ENCODE results near the gene NEGR1. TPM values are rescaled to one million over a fixed set of nuclear protein-coding genes. Genes with fewer than 3 reads are reported as not detected.

Gene NEGR1
- total RNA-seq, 1 donor from 2014 or later: 9.7 TPM

DNA sequence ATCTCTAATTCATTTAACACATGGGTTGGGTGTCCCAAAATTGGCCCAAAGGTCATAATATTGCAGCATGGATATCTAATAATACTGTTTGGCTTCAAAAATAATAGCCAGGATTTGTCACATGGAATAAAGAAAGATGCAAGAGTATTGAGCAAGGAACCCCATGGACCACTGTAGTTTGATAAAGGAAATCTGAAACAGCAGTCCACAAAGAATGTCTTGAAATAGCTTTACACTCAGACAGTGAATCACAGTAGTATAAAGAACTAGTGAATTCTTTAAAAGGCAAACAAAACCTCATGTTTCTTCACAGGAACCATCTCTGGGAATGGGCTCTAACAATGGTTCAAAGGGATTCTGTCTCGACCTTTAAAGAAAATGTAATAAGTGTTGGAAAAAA, 625.4 kb downstream of the NEGR1 start:
- no peaks in the 10 kb centered on the region for H3K27me3 ChIP-seq (ENCODE audit: low read depth)
- no peaks in the 10 kb centered on the region for H3K36me3 ChIP-seq

DNA sequence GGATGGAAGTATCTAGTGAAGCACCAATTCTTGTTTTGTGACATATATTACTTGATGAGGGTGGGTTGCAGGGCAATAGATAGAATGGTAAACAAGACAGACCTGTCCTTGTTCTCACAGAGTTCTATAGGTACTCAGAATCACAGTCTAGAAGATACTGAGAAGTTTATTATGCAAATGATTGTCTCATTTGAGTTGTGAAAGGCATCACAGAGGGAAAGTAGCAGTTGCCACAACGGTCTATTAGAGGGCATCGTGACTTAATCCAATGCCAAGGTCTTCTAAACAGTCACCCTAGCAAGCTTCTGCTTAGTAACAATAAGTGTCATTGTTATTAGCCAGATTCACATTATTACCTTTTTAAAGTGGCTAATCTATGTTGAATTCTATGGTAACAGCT, 626.7 kb downstream of the NEGR1 start:
- Histone ChIP-seq H3K27ac (replicated peaks) (no peak overlapping the region), H3K36me3 (no peaks in the 10 kb centered on the region), H3K9me3 (replicated peaks) (no peaks in the 10 kb centered on the region), H3K27me3 (ENCODE audit: low read depth) (no peaks in the 10 kb centered on the region), H3K4me1 (peaks cover 5% of the 10 kb centered on the region), H3K4me3 (no peak overlapping the region)
- no peak for DNase-seq
- TF ChIP-seq, protein P1, sequence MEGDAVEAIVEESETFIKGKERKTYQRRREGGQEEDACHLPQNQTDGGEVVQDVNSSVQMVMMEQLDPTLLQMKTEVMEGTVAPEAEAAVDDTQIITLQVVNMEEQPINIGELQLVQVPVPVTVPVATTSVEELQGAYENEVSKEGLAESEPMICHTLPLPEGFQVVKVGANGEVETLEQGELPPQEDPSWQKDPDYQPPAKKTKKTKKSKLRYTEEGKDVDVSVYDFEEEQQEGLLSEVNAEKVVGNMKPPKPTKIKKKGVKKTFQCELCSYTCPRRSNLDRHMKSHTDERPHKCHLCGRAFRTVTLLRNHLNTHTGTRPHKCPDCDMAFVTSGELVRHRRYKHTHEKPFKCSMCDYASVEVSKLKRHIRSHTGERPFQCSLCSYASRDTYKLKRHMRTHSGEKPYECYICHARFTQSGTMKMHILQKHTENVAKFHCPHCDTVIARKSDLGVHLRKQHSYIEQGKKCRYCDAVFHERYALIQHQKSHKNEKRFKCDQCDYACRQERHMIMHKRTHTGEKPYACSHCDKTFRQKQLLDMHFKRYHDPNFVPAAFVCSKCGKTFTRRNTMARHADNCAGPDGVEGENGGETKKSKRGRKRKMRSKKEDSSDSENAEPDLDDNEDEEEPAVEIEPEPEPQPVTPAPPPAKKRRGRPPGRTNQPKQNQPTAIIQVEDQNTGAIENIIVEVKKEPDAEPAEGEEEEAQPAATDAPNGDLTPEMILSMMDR (IDR thresholded peaks at IDR 0.05; ENCODE audit: borderline replicate concordance): no peak
- intact Hi-C loops (cut with micrococcal nuclease): no loop called here

More for the DNA sequence above, 625.4 kb downstream of the NEGR1 start:
- Histone ChIP-seq H3K27ac (replicated peaks) (no peak overlapping the region), H3K4me1 (peaks cover 5% of the 10 kb centered on the region), H3K4me3 (no peak overlapping the region), H3K9me3 (replicated peaks) (no peaks in the 10 kb centered on the region)
- no peak for DNase-seq
- TF ChIP-seq, protein P1 (IDR thresholded peaks at IDR 0.05; ENCODE audit: borderline replicate concordance): no peak
- intact Hi-C loops (cut with micrococcal nuclease): no loop called here

DNA sequence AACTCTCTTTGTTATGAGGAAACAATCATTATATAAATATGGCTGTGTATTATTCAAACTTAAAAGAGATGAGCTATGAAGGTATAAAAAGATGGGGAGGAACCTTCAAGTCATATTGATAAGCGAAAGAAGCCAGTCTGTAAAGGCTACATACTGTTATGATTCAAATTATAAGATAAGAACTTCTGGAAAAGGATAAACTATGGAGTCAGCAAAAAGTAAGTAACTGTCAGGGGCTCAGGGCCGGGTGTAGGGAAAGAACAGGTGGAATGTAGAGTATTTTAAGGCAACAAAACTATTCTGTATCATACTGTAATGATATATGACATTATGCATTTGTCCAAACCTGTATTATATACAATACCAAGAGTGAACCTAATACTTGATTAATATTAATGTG, 628.4 kb downstream of the NEGR1 start:
- Histone ChIP-seq H3K36me3 (no peaks in the 10 kb centered on the region), H3K4me3 (no peak overlapping the region), H3K27me3 (ENCODE audit: low read depth) (no peaks in the 10 kb centered on the region), H3K4me1 (peaks cover 13% of the 10 kb centered on the region), H3K9me3 (replicated peaks) (no peaks in the 10 kb centered on the region), H3K27ac (replicated peaks) (no peak overlapping the region)
- TF ChIP-seq, protein P1 (IDR thresholded peaks at IDR 0.05; ENCODE audit: borderline replicate concordance): no peak
- no peak for DNase-seq
- intact Hi-C loops (cut with micrococcal nuclease): no loop called here

DNA sequence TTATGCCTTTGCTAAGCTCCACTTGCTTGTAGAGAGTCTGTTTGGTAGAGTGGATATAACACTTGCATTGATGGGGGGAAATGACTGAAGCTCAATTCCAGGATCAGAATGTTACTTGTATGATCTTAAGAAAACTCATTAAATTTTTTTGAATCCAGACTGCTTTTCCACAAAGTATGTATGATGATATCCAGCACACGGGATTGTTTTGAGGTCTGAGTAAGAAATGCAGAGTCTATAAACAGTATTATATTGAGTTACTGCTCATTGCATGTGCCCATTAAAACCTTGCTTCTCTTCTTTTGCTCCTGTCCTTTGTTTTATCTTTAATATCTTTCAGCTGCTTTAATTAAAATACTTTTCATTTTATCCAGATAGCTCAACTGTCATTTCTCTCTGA, 631.1 kb downstream of the NEGR1 start:
- Histone ChIP-seq H3K27me3 (ENCODE audit: low read depth) (no peaks in the 10 kb centered on the region), H3K27ac (replicated peaks) (no peak overlapping the region), H3K9me3 (replicated peaks) (no peaks in the 10 kb centered on the region), H3K36me3 (no peaks in the 10 kb centered on the region), H3K4me1 (peaks cover 9% of the 10 kb centered on the region), H3K4me3 (no peak overlapping the region)
- intact Hi-C loops (cut with micrococcal nuclease): no loop called here
- TF ChIP-seq, protein P1 (IDR thresholded peaks at IDR 0.05; ENCODE audit: borderline replicate concordance): no peak
- no peak for DNase-seq

DNA sequence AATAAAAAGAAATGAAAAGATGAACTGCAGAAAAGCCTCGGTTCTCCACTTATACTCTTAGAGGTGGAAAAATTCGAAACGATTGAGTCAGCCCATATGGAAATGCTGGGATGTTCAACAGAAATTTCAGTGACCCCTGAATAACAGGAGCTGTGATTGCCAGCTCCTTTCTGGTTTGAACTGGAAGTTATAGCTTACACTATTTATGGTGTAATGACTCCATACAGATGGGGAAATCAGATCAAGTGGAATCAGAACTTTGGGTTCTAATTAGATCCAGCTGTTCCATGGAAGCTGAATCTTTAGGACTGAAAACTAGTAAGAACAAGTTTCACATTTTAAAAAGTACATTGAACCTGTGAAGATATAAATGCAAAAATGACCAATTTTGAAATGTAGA, 632.2 kb downstream of the NEGR1 start:
- TF ChIP-seq, protein P1 (IDR thresholded peaks at IDR 0.05; ENCODE audit: borderline replicate concordance): no peak
- Histone ChIP-seq H3K9me3 (replicated peaks) (no peaks in the 10 kb centered on the region), H3K4me3 (no peak overlapping the region), H3K4me1 (peaks cover 9% of the 10 kb centered on the region), H3K36me3 (no peaks in the 10 kb centered on the region), H3K27me3 (ENCODE audit: low read depth) (no peaks in the 10 kb centered on the region), H3K27ac (replicated peaks) (no peak overlapping the region)
- intact Hi-C loops (cut with micrococcal nuclease): no loop called here
- no peak for DNase-seq

DNA sequence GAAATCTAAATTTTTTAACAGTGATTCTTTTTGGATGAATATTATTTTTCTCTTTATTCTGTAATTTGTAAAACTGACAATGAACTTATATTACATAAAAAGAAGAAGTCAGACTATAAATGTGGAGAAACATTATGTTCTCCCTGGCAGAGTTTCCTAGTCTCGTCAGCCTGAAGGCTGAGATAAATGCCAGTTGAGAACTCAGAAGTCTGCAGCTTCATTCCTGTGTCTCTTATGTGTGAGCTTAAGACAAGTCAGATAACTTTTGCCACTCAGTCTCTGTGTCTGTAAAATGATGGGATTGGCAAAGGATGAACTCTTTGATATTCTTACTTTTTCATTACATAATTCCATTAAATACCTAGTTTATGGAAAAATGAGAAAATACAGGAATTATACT, 632.7 kb downstream of the NEGR1 start:
- intact Hi-C loops (cut with micrococcal nuclease): no loop called here
- Histone ChIP-seq H3K4me1 (peaks cover 9% of the 10 kb centered on the region), H3K27ac (replicated peaks) (no peak overlapping the region), H3K27me3 (ENCODE audit: low read depth) (no peaks in the 10 kb centered on the region), H3K4me3 (no peak overlapping the region), H3K36me3 (no peaks in the 10 kb centered on the region), H3K9me3 (replicated peaks) (no peaks in the 10 kb centered on the region)
- TF ChIP-seq, protein P1 (IDR thresholded peaks at IDR 0.05; ENCODE audit: borderline replicate concordance): no peak
- no peak for DNase-seq

Measured in left ventricle myocardium inferior (tissue), 1 donor.